ENCODE measurements around the gene PVALEF. TPM values are rescaled to one million over a fixed set of nuclear protein-coding genes. Genes with fewer than 3 reads are reported as not detected.
A peak's percentile ranks its signal among the peaks of the same experiment; 100 is the strongest.

Gene PVALEF
- total RNA-seq, 1 donor from 2014 or later: not detected

DNA sequence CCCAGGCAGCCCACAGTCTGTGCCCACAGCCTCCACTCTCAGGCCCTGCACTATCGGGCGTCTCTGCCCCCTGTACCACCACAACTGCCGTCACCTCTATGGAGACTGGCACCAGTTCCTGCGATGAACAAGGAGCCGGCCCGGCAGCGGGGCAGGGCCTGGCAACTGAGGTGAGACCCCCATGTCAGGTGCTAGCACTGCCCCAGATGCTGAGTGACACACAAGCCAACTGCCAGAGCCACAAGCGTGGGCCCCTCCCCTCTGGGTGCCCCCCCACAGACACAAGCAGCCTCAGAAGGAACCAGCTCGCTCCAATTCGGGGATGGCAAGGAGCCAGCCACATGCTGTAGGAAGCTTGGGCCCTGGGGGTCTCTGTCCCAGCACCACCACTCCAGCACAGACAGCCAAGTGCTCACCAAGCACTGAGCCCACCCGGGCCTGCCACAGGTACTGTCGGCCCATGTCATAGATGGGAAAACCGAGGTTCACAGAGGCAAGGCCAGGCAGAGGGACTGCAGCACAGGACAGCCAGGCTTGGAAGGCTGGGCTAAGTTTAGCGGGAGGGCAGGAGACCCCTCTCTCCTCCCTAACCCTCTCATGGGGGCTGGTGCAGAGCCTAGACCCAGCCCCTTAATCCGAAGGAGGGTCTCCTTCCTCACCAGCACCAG is 1.5 kb upstream of the PVALEF start:
- Mint-ChIP-seq H3K4me3 (no peak overlapping the region), H3K27me3 (peaks cover 25% of the 10 kb centered on the region), H3K4me1 (peaks cover 5% of the 10 kb centered on the region), H3K27ac (no peak overlapping the region), H3K36me3 (ENCODE audit: low read depth) (no peaks in the 10 kb centered on the region), H3K9me3 (no peaks in the 10 kb centered on the region)
- ChIA-PET CTCF (no interaction called here), POLR2A (no interaction called here)
- ATAC-seq (ENCODE audit: low read depth) (no peak), DNase-seq (no peak)
- TF ChIP-seq, protein P1, sequence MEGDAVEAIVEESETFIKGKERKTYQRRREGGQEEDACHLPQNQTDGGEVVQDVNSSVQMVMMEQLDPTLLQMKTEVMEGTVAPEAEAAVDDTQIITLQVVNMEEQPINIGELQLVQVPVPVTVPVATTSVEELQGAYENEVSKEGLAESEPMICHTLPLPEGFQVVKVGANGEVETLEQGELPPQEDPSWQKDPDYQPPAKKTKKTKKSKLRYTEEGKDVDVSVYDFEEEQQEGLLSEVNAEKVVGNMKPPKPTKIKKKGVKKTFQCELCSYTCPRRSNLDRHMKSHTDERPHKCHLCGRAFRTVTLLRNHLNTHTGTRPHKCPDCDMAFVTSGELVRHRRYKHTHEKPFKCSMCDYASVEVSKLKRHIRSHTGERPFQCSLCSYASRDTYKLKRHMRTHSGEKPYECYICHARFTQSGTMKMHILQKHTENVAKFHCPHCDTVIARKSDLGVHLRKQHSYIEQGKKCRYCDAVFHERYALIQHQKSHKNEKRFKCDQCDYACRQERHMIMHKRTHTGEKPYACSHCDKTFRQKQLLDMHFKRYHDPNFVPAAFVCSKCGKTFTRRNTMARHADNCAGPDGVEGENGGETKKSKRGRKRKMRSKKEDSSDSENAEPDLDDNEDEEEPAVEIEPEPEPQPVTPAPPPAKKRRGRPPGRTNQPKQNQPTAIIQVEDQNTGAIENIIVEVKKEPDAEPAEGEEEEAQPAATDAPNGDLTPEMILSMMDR (IDR thresholded peaks at IDR 0.05): no peak
- intact Hi-C loops (cut with micrococcal nuclease): no loop called here

DNA sequence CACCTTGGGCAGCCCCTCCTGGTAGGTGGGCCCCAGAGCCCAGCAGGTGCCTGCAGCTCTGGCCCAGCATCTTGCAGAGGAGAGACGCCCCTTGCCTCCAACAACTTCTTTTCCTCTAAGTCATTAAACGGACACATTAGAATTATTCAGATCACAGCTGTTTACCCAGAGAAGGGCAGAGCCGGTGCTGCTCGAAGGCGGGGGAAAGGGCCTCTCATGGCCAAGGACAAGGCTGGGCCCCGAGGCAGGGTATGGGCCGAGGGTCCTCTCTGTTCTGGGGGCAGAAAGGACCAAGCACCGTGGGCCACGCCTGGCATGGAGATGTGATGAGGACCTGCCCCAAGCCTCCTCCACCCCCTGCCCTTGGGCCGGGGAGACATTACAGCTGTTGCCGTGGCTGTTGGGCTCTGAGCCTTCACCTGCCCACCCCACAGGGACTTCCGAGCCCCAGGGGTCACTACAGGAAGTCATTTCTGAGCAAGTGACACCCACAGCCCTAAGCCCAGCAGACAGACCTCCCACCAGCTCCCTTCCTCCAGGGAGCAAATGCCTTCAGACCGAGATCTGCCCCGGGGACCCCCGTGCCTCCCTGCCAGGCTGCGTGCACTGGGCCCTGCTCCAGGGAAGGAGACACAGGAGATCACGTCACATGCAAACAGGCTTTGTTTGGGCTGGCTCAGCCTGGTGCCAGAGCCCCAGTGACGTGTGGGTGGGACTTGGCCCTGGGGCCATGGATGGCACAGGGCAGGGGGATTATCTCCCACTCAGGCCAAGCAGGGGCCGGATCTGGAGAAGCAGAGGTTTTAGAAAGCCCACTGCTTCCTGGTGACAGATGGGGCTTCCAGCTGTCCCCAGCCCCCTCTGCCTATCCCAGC is 699 bp upstream of the PVALEF start:
- Mint-ChIP-seq H3K27me3 (peaks cover 23% of the 10 kb centered on the region), H3K36me3 (ENCODE audit: low read depth) (no peaks in the 10 kb centered on the region), H3K9me3 (no peaks in the 10 kb centered on the region), H3K27ac (no peak overlapping the region), H3K4me1 (peaks cover 5% of the 10 kb centered on the region), H3K4me3 (no peak overlapping the region)
- intact Hi-C loops (cut with micrococcal nuclease): no loop called here
- ATAC-seq (ENCODE audit: low read depth) (no peak), DNase-seq (no peak)
- TF ChIP-seq, protein P1 (IDR thresholded peaks at IDR 0.05): no peak
- CTCF ChIA-PET: no interaction called here
- POLR2A ChIA-PET: no interaction called here

DNA sequence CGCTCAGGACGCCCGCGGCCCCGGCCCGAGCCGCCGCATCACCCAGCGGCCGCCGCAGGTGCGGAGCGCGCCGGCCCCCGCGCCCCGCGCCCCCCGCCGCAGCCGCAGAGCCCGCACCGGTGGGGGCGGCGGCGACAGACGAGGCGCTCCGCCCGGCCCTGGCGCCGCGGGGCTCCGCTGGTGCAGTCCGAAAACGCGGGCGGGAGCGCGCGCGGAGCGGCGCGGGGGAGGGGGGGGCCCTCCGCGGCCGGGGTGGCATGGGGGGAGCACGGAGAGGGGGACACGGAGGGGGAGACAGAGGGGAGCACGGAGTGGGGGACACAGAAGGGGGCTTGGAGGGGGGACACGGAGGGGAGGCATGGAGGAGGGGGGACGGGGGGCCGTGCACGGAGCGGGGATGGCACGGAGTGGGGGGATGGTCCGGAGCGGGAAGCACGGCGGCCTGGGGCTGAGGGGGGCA is 756 bp downstream of the PVALEF start, which contains the start of gene AATK:
AATK (minus strand) TSS at position 189 of the 460 bp plus-strand sequence. CDS start 229 bp downstream, outside the sequence.
- no peak for ATAC-seq (ENCODE audit: low read depth)
- no peak within 1 kb of the TSS for H3K4me3 Mint-ChIP-seq
- TF ChIP-seq, protein P1 (IDR thresholded peaks at IDR 0.05): no peak
- peaks cover 1% of the 10 kb centered on the region for H3K4me1 Mint-ChIP-seq
- DNase-seq: no peak
- no peaks in the 10 kb centered on the region for H3K9me3 Mint-ChIP-seq
- ChIA-PET POLR2A (no interaction called here), CTCF (no interaction called here)
- no peak within 1 kb of the TSS for H3K27ac Mint-ChIP-seq
- peaks cover 21% of the 10 kb centered on the region for H3K27me3 Mint-ChIP-seq
- no peaks in the 10 kb centered on the region for H3K36me3 Mint-ChIP-seq (ENCODE audit: low read depth)
- intact Hi-C loops (cut with micrococcal nuclease): no loop called here

DNA sequence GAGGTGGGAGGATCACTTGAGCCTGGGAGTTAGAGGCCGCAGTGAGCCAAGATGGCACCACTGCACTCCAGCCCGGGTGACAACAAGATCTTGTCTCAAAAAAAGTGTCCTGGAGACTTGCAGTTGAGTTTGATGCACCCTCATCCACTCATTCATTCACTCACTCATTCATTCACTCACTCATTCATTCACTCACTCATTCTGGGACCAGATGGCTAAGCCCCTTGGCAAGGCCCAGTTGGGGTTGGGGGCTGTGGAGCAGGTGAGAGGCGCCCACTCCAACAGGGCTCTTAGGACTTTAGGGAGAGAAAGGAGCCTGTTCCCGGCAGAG is 1.9 kb downstream of the PVALEF start:
- H3K4me3 Mint-ChIP-seq: peak overlapping the region; percentile 55
- H3K9me3 Mint-ChIP-seq: no peaks in the 10 kb centered on the region
- no peaks in the 10 kb centered on the region for H3K36me3 Mint-ChIP-seq (ENCODE audit: low read depth)
- TF ChIP-seq, protein P1 (IDR thresholded peaks at IDR 0.05): no peak
- peaks cover 1% of the 10 kb centered on the region for H3K4me1 Mint-ChIP-seq
- intact Hi-C loops (cut with micrococcal nuclease): no loop called here
- ATAC-seq (ENCODE audit: low read depth): no peak
- ChIA-PET POLR2A (no interaction called here), CTCF (no interaction called here)
- DNase-seq: no peak
- H3K27me3 Mint-ChIP-seq: peaks cover 17% of the 10 kb centered on the region
- no peak overlapping the region for H3K27ac Mint-ChIP-seq

- H3K27me3 Mint-ChIP-seq: peaks cover 17% of the 10 kb centered on the region
- ATAC-seq (ENCODE audit: low read depth): no peak
- intact Hi-C loops (cut with micrococcal nuclease): no loop called here
- no peaks in the 10 kb centered on the region for H3K36me3 Mint-ChIP-seq (ENCODE audit: low read depth)
- no peak overlapping the region for H3K27ac Mint-ChIP-seq
- no peak overlapping the region for H3K4me3 Mint-ChIP-seq
- TF ChIP-seq, protein P1 (IDR thresholded peaks at IDR 0.05): no peak
- no peak for DNase-seq
- peaks cover 1% of the 10 kb centered on the region for H3K4me1 Mint-ChIP-seq
- ChIA-PET POLR2A (no interaction called here), CTCF (no interaction called here)
- no peaks in the 10 kb centered on the region for H3K9me3 Mint-ChIP-seq
These were observed 2.3 kb downstream of the PVALEF start for GRCh38 chr17:81167638-81168037.

Measured in activated B cell treated with CpG ODN at 0.5 μM for 24 hours (primary cell).